A549 (cell line): ENCODE data around the gene HPN. TPM values are rescaled to one million over a fixed set of nuclear protein-coding genes. Genes with fewer than 3 reads are reported as not detected.
A peak's percentile ranks its signal among the peaks of the same experiment; 100 is the strongest.

Source experiments
- ATAC-seq, 2 experiments: fragments of 200-7000 bp in 1 of 2; fragments of >200 bp in 1 of 2; cut with Nextera tagmentation in 1 of 2; cut with Tn5 transposase in 1 of 2; 3 replicates each; pipeline versions ENCODE4 v1.8.0 to v1.9.1; 2018 to 2020; ENCODE audit warnings: mild to moderate bottlenecking in 1 of 2, moderate library complexity in 1 of 2
- CTCF ChIA-PET: fragments of 300-600 bp; sonication (Branson Sonifier 250); formaldehyde crosslinking; extraction: SDS; loops from one replicate; lab custom pipeline; 2021; ENCODE audit warnings: antibody characterized with exemption, inconsistent platforms; lab: Yijun Ruan, JAX
- POLR2A ChIA-PET: fragments of 350-600 bp; formaldehyde crosslinking; extraction: SDS; loops from one replicate; lab custom pipeline; 2021; ENCODE audit warnings: antibody characterized with exemption, inconsistent platforms; lab: Yijun Ruan, JAX
- DNase-seq, 2 experiments: peaks; one replicate each; pipeline versions ENCODE4 v3.0.0 to v3.0.0-alpha.2; 2011 to 2016; ENCODE audit warnings: low read depth in 1 of 2, low spot score in 1 of 2
- FAIRE-seq: peaks from 2 replicates; lab custom pipeline; 2011; peaks lifted over from hg19 to GRCh38; lab: Jason Lieb, UNC
- H3K27ac ChIP-seq, 2 experiments: fragments of >200 bp; sonication (Bioruptor Twin); formaldehyde crosslinking; 3 replicates each; pipeline ENCODE4 v1.5.1; 2016 to 2017
- H3K4me1 ChIP-seq: fragments of >200 bp; sonication (Bioruptor Twin); formaldehyde crosslinking; 3 replicates; pipeline ENCODE4 v1.6.1; 2016
- H3K4me2 ChIP-seq: fragments of >200 bp; sonication (Bioruptor Twin); formaldehyde crosslinking; 3 replicates; pipeline ENCODE4 v1.6.1; 2016
- H3K4me3 ChIP-seq: fragments of >200 bp; sonication (Bioruptor Twin); formaldehyde crosslinking; 3 replicates; pipeline ENCODE4 v1.5.1; 2016
- H3K9me3 ChIP-seq: fragments of >200 bp; sonication (Bioruptor Twin); formaldehyde crosslinking; 3 replicates; pipeline ENCODE4 v1.6.1; 2016
- BHLHE40 ChIP-seq: IDR thresholded peaks from 2 replicates; pipeline ENCODE4 v1.6.1; 2012; ENCODE audit warnings: low read depth, low read length, inconsistent platforms
- CHD4 ChIP-seq: fragments of 200-600 bp; sonication (generic); IDR thresholded peaks from 2 replicates; pipeline ENCODE4 v1.6.1; 2016; ENCODE audit warnings: antibody characterized with exemption, mild to moderate bottlenecking, borderline replicate concordance
- EHMT2 ChIP-seq: fragments of 200-600 bp; sonication (generic); IDR thresholded peaks from 2 replicates; pipeline ENCODE4 v1.6.1; 2016; ENCODE audit warnings: antibody characterized with exemption, low read depth, mild to moderate bottlenecking, moderate library complexity
- ESRRA ChIP-seq: fragments of 150-350 bp; IDR thresholded peaks from 2 replicates; pipeline ENCODE4 v1.6.1; 2014; ENCODE audit warnings: mild to moderate bottlenecking, low read length, borderline replicate concordance
- FOSB ChIP-seq: fragments of 250-450 bp; sonication (Bioruptor Pico); IDR thresholded peaks from 2 replicates; pipeline ENCODE4 v1.5.0; 2020; ENCODE audit warnings: mild to moderate bottlenecking, moderate library complexity
- FOSL2 ChIP-seq, 2 experiments: fragments of 450-650 bp in 1 of 2; fragments of >200 bp in 1 of 2; sonication (Bioruptor Twin) in 1 of 2; formaldehyde crosslinking; IDR thresholded peaks; 2 replicates each; pipeline versions ENCODE4 v1.5.0 to v1.6.1; 2016 to 2020; ENCODE audit warnings: mild to moderate bottlenecking in 1 of 2, moderate library complexity in 1 of 2
- GATA3 ChIP-seq: IDR thresholded peaks from 2 replicates; pipeline ENCODE4 v1.6.1; 2012; ENCODE audit warnings: borderline replicate concordance
- HDAC2 ChIP-seq: fragments of 200-600 bp; sonication (generic); IDR thresholded peaks from 2 replicates; pipeline ENCODE4 v1.6.1; 2016
- HOXB13 ChIP-seq: fragments of 250-450 bp; sonication (Bioruptor Pico); IDR thresholded peaks from 2 replicates; pipeline ENCODE4 v1.5.0; 2020; ENCODE audit warnings: low read depth, mild to moderate bottlenecking, moderate library complexity
- HOXB5 ChIP-seq: fragments of 250-450 bp; sonication (Bioruptor Pico); IDR thresholded peaks from 2 replicates; pipeline ENCODE4 v1.5.0; 2020; ENCODE audit warnings: mild to moderate bottlenecking, moderate library complexity
- NFE2L2 ChIP-seq: fragments of 150-350 bp; conservative IDR thresholded peaks from 2 replicates; pipeline ENCODE4 v1.6.1; 2014; ENCODE audit warnings: low read length
- NR3C1 ChIP-seq: fragments of >200 bp; sonication (Bioruptor Twin); formaldehyde crosslinking; IDR thresholded peaks from 3 replicates; pipeline ENCODE4 v1.6.1; 2017
- RNF2 ChIP-seq: fragments of 200-600 bp; sonication (generic); IDR thresholded peaks from 2 replicates; pipeline ENCODE4 v1.6.1; 2016; ENCODE audit warnings: low read depth, mild to moderate bottlenecking, antibody characterized with exemption, moderate library complexity, borderline replicate concordance
- ZC3H11A ChIP-seq: fragments of 450-650 bp; IDR thresholded peaks from 2 replicates; pipeline ENCODE4 v1.6.1; 2014; ENCODE audit warnings: antibody characterized with exemption, mild to moderate bottlenecking
- WGBS: methylation state at CpG from one replicate; pipeline ENCODE4 v1.1.6; 2017; ENCODE audit errors: missing lambda C conversion rate; 5-methylcytosine and 5-hydroxymethylcytosine counted together
- polyA plus RNA-seq, 4 experiments: library from polyadenylated mRNA; depleted of rRNA in 3 of 4; stranded (reverse); fragments of >200 nt; fragmentation: RNase III in 1 of 4; extraction: RNeasy Plus Mini Kit Qiagen cat#74134 plus additional on column Dnase treatment in 1 of 4; gene quantifications; 2 replicates in 3 of 4; 3 replicates in 1 of 4; pipeline ENCODE4 v1.2.3, GENCODE V29; 2011 to 2017
- TF ChIP-seq, protein P1 (sequence below): fragments of >200 bp; sonication (Bioruptor Twin); formaldehyde crosslinking; IDR thresholded peaks from 3 replicates; pipeline ENCODE4 v1.6.1; 2016
- TF ChIP-seq, protein P2 (sequence below): fragments of 150-350 bp; IDR thresholded peaks from 2 replicates; pipeline ENCODE4 v1.6.1; 2014; ENCODE audit warnings: low read depth, mild to moderate bottlenecking, low read length
- TF ChIP-seq, protein P3 (sequence below): fragments of >200 bp; sonication (Bioruptor Twin); formaldehyde crosslinking; IDR thresholded peaks from 2 replicates; pipeline ENCODE4 v1.6.1; 2016
- TF ChIP-seq, protein P4 (sequence below): fragments of >200 bp; sonication (Bioruptor Twin); formaldehyde crosslinking; IDR thresholded peaks from 3 replicates; pipeline ENCODE4 v1.5.1; 2016
- TF ChIP-seq, protein P5 (sequence below): fragments of 250-450 bp; sonication (Bioruptor Pico); IDR thresholded peaks from 2 replicates; pipeline ENCODE4 v1.5.0; 2020; ENCODE audit warnings: low read depth, mild to moderate bottlenecking, moderate library complexity

HPN gene
- polyA plus RNA-seq, 2 of the 4 experiments (the other 2 are of a cell fraction), result 0.06 to 0.08 TPM

DNA sequence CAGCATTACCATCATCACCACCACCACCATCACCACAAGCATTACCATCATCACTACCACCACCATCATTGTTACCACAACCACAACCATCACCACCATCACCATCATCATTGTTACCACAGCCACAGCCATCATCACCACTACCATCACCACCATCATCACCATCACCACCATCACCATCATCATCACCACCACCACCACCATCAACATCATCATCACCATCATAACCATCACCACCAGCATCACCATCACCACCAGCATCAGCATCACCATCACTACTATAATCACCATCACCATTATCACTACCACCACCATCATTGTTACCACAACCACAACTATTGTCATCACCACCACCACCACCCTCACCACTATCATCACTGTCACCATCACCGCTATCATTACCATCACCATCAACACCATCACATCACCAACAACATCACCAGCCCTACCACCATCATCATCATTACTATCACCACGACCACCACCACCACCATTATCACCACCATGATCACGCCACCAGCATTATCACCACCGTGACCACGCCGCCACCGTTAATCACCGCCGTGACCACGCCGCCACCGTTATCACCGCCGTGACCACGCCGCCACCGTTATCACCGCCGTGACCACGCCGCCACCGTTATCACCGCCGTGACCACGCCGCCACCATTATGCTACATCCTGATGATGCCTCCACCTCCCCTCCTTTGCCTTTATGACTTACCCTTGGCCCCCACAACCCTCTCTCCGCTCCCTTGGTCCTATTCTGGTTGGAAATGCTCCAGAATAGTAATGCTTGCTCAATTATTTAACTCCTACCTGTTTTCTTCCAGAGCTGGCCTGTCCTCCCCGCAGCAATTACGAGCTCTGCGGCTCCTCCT lies 64.1 kb downstream of the HPN start:
- ChIA-PET POLR2A (interaction anchor here (0.6 kb wide), 1 partner anchor 731 kb away, joined by 3 read pairs; no protein-coding TSS in a partner anchor), CTCF (interaction anchor here (0.6 to 3.7 kb wide), 11 partner anchors 9 to 599 kb away, joined by 3 to 29 read pairs (median 6); no protein-coding TSS in a partner anchor)
- no peak overlapping the region for H3K27ac ChIP-seq
- ATAC-seq (no peak), DNase-seq (no peak), FAIRE-seq (no peak)
- no peak overlapping the region for H3K4me2 ChIP-seq
- no peak for TF ChIP-seq GATA3
- TF ChIP-seq, protein P1, sequence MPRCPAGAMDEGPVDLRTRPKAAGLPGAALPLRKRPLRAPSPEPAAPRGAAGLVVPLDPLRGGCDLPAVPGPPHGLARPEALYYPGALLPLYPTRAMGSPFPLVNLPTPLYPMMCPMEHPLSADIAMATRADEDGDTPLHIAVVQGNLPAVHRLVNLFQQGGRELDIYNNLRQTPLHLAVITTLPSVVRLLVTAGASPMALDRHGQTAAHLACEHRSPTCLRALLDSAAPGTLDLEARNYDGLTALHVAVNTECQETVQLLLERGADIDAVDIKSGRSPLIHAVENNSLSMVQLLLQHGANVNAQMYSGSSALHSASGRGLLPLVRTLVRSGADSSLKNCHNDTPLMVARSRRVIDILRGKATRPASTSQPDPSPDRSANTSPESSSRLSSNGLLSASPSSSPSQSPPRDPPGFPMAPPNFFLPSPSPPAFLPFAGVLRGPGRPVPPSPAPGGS, result no peak
- 85% methylated on average over 30 of the region's 30 CpGs for WGBS
- no peak overlapping the region for H3K4me3 ChIP-seq
- H3K4me1 ChIP-seq, result peaks cover 6% of the 10 kb centered on the region; the same call in 1 of the 3 replicates
- peaks cover 6% of the 10 kb centered on the region; the same call in 1 of the 3 replicates for H3K9me3 ChIP-seq

DNA sequence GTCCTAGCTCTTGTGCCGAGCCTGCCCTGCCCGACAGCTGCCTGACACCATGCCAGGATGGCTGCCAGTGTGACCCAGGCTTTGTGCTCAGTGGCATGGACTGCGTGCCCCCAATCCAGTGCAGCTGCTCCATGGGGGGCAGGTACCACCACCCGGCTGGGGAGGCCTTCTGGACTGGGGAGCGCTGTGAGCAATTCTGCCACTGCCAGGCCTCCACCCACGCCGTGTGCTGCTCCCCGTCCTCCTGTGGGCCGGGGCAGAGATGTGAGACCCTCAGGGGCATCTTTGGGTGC lies 64.7 kb downstream of the HPN start:
- WGBS, result 73% methylated on average over 9 of the region's 9 CpGs
- FAIRE-seq (no peak), ATAC-seq (no peak), DNase-seq (no peak)
- H3K4me3 ChIP-seq, result no peak overlapping the region
- H3K9me3 ChIP-seq, result peaks cover 6% of the 10 kb centered on the region; the same call in 1 of the 3 replicates
- TF ChIP-seq HDAC2 (no peak), ZC3H11A (no peak), ESRRA (no peak), BHLHE40 (no peak), FOSB (CRISPR knock-in tag) (no peak), CHD4 (no peak), EHMT2 (no peak), NR3C1 (no peak), NFE2L2 (no peak)
- TF ChIP-seq, protein P2, sequence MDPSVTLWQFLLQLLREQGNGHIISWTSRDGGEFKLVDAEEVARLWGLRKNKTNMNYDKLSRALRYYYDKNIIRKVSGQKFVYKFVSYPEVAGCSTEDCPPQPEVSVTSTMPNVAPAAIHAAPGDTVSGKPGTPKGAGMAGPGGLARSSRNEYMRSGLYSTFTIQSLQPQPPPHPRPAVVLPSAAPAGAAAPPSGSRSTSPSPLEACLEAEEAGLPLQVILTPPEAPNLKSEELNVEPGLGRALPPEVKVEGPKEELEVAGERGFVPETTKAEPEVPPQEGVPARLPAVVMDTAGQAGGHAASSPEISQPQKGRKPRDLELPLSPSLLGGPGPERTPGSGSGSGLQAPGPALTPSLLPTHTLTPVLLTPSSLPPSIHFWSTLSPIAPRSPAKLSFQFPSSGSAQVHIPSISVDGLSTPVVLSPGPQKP, result no peak
- TF ChIP-seq, all 56 proteins: peak for 0
- Histone ChIP-seq H3K4me1 (peaks cover 6% of the 10 kb centered on the region; the same call in 1 of the 3 replicates), H3K27ac (no peak overlapping the region), H3K4me2 (no peak overlapping the region)
- CTCF ChIA-PET, result interaction anchor here (0.6 to 3.7 kb wide), 7 partner anchors 9 to 599 kb away, joined by 3 to 29 read pairs (median 8); no protein-coding TSS in a partner anchor
- POLR2A ChIA-PET, result interaction anchor here (0.6 kb wide), 1 partner anchor 731 kb away, joined by 3 read pairs; no protein-coding TSS in a partner anchor

DNA sequence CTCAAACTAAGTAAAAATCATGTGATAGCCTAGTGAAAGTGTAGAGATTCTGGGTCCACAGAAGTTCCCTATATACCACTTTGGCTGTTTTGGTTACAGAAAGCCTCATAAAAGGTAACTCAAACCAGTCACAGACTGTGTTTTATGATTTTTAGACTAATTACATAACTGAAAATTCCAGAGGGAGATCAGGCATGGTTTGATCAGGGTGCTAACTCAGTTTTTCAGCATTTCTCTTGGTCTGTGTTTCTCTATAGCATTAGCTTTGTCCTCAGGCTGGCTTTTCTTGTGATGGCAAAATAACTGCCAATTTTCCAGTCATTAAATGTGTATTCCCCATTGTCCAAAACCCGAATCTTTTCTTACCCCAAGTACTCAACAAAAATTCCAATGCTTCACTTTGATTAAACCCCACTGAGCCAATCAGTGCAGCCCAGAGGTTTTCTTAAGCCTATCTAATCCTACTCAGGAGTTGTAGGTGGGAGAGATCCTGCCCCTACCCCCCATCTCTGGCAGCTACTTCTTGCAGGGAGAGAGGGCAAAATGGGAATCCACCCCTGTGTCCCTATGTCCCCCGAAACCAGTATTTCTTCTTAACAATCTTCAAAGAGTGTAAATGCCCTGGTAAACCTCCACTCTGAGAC lies 65.5 kb downstream of the HPN start:
- H3K4me1 ChIP-seq, result peaks cover 6% of the 10 kb centered on the region; the same call in 1 of the 3 replicates
- FAIRE-seq (peak; percentile 7), ATAC-seq (no peak), DNase-seq (no peak)
- peaks cover 6% of the 10 kb centered on the region; the same call in 1 of the 3 replicates for H3K9me3 ChIP-seq
- no peak for TF ChIP-seq HOXB5 (CRISPR knock-in tag)
- TF ChIP-seq, protein P3, sequence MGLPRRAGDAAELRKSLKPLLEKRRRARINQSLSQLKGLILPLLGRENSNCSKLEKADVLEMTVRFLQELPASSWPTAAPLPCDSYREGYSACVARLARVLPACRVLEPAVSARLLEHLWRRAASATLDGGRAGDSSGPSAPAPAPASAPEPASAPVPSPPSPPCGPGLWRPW, result no peak
- no peak for TF ChIP-seq RNF2
- no peak for TF ChIP-seq HOXB13 (CRISPR knock-in tag)
- TF ChIP-seq, protein P4, sequence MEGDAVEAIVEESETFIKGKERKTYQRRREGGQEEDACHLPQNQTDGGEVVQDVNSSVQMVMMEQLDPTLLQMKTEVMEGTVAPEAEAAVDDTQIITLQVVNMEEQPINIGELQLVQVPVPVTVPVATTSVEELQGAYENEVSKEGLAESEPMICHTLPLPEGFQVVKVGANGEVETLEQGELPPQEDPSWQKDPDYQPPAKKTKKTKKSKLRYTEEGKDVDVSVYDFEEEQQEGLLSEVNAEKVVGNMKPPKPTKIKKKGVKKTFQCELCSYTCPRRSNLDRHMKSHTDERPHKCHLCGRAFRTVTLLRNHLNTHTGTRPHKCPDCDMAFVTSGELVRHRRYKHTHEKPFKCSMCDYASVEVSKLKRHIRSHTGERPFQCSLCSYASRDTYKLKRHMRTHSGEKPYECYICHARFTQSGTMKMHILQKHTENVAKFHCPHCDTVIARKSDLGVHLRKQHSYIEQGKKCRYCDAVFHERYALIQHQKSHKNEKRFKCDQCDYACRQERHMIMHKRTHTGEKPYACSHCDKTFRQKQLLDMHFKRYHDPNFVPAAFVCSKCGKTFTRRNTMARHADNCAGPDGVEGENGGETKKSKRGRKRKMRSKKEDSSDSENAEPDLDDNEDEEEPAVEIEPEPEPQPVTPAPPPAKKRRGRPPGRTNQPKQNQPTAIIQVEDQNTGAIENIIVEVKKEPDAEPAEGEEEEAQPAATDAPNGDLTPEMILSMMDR, result no peak
- TF ChIP-seq FOSL2 (IDR thresholded peaks at IDR 0.05), result no peak
- TF ChIP-seq FOSL2 (CRISPR knock-in tag; IDR thresholded peaks at IDR 0.05), result no peak
- TF ChIP-seq, protein P5, sequence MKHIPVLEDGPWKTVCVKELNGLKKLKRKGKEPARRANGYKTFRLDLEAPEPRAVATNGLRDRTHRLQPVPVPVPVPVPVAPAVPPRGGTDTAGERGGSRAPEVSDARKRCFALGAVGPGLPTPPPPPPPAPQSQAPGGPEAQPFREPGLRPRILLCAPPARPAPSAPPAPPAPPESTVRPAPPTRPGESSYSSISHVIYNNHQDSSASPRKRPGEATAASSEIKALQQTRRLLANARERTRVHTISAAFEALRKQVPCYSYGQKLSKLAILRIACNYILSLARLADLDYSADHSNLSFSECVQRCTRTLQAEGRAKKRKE, result no peak
- 51% methylated on average over 2 of the region's 2 CpGs for WGBS
- ChIA-PET POLR2A (interaction anchor here (0.6 kb wide), 1 partner anchor 794 kb away, joined by 6 read pairs; no protein-coding TSS in a partner anchor), CTCF (interaction anchor here (1.0 to 3.7 kb wide), 10 partner anchors 8 to 63 kb away, joined by 3 to 29 read pairs (median 6); partner anchors contain the start of gene LGI4)
- no peak overlapping the region for H3K27ac ChIP-seq
- no peak overlapping the region for H3K4me2 ChIP-seq
- no peak overlapping the region for H3K4me3 ChIP-seq
